HG03460 (cell line): ENCODE measurements around the gene CCDC183.
"Not testable (repeated sequence)": the region's sequence is repeated elsewhere in the genome, so short reads cannot be mapped to it uniquely, and the experiment has no call there.

Experiments used
- ATAC-seq: cut with Tn5 transposase; IDR thresholded peaks from one replicate; pipeline ENCODE4 v1.9.1; 2021; ENCODE audit not compliant: unreplicated experiment

The CCDC183 gene

DNA sequence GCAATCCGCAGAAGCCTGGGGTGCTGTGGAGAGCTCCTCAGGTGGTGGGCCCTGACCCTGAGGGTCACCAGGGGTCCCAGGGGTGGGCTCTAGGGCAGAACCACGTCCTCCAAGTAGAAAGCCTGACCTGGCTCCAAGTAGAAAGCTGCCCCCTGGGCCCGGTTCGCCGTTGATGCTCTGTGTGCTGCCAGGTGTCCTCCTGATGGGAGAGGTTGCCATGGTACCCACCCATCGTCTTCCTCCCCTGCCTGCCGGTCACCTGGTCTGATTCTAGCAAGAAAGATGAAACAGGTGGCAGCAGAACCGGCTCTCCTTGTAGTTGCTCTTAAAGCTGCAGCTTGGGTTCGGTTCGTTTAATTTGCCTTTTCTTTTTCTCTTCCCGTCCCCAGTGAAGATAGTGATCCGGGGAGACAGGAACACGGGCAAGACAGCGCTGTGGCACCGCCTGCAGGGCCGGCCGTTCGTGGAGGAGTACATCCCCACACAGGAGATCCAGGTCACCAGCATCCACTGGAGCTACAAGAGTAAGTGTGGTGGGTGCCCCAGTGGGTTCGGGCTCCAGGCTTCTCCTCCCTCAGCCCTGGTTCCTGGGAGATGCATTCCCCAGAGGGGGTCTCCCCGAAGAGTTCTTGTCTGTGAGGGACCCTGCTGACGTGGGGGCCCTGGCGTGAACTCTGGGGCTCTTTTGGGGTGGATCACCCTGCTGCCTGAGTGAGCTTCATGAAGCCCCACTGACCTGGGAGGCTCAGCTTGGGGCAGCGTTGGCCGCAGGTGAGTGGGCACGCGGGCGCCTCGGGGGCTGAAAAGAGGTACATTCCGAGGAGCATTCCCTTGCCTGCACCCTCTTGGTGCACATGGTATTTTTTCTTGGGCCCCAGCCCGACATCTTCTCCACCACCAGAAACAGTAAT is 27.3 kb downstream of the CCDC183 start:
- ATAC-seq, result no peak

DNA sequence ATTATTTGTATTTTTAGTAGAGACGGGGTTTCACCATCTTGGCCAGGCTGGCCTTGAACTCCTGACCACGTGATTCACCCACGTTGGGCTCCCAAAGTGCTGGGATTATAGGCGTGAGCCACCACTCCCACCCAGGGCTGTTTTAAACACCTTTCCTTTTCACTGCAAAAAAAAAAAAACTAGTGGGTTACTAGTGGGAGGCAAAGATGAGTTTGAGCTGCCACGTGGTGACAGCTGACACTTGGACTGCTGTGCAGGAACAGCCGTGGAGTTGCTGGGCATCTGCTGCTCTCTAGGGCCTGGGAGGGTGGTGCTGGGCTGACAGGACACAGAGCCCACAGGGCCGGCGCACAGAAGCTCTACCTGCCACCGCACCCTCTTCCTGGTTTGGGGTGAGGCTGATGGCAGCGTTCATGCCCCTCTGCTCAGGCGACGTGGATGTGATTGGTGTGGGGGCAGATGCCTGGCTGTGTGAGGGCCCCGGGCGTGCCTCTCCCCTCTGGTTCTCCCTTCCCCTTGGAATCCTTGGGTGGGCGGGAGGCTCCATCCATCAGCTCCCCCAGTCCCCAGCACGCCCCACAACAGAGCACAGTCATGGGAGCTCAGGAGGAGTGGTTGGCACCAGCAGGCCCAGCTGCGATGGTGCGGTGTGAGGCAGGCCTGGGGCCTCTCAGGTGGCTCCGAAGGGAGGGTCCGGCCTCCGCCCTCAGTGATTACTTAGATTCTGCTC is 28.5 kb downstream of the CCDC183 start:
- ATAC-seq, result no peak

DNA sequence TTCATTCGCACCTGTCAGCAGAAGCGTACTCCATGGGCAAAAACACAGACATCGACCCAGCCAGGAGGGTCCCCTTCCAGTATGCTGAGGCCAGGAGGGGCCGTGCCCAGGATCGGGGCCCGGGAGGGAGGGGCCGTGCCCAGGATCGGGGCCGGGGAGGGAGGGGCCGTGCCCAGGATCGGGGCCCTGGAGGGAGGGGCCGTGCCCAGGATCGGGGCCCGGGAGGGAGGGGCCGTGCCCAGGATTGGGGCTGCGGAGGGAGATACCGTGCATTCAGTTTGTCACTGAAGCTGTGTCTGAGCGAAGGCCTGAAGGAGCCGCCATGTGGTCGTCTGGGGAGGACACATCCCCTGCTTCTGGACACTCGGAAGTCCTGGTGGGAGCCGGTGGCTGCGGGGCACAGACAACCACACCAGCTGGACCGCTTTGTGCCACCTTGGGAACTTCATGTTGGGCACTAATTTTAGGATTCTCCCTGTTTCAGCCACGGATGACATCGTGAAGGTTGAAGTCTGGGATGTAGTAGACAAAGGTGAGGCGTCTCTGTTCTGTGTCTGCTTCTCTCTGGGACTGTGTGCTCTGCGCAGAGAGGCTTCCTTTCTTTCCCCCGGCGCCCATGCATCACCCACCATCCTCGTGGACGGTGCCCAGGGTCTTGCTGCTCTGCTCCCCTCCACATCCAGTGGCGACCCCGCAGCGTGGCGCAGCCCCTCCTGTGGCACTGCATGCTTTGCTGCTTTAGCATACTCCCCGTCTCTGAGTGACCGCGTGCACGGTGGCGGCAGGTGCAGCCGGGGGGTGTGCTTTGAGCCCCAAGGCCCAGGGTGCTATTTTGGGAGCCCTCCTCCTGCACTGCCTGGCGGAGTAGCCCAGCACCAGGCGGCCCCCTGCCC is 29.4 kb downstream of the CCDC183 start:
- no peak for ATAC-seq

DNA sequence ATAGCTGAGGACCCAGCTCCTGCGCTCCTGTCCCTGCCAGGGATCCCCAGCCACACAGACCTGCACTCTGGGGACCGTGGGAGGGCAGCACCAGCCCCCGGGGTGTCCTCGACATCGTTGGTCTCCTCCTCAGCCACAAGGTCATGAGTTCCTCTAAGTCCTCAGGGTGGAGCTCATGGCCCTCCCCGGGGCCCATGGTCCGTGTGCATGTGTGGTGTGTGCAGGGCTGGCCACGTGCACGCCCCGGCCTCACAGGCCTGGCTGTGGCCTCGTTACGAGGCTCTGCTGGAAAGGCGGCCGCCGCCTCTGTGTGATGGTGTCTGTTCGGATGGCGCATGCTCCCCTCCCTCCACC is 30.0 kb downstream of the CCDC183 start:
- ATAC-seq, result no peak

DNA sequence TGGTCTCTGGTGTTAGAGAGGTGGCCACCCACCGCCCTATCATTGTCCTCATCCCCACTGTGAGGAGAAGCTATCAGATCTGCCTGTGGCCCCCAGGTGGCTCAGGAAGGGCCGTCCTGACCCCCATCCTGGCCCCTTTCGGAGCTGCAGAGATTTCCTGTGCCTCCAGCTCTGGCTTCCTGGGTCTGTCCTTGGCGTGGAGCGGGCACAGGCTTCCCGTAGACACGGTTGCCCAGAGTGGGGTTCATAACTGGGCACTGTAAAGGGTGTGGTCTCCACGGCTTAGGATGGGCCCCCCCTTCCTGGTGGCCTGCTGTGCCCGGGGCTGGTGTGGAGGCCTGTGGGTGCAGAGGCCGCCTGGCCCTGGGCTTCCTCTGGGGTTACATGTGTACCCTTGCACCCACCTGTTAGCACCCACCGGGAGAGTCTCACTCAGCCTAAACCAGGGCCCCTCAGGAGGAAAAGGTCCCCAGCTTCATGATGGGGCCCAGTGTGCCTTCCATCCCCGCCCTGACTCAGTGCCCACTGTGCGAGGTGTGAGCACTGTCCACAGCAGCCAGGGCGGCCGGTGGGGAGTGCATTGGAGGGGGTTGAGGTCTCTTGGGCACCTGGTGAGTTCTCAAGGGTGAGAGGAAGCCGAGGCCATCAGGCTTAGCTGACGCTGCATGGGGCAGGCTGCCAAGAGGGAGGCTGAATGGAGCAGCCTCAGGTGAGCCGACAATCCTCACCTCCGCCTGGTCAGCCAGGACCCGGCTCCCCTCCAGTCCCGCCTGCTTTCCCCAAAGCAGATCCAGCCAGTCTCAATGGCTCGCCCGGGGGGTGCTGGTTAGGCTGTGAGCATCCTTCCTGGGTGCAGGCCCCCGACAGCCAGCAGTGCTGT is 30.8 kb downstream of the CCDC183 start:
- no peak for ATAC-seq

DNA sequence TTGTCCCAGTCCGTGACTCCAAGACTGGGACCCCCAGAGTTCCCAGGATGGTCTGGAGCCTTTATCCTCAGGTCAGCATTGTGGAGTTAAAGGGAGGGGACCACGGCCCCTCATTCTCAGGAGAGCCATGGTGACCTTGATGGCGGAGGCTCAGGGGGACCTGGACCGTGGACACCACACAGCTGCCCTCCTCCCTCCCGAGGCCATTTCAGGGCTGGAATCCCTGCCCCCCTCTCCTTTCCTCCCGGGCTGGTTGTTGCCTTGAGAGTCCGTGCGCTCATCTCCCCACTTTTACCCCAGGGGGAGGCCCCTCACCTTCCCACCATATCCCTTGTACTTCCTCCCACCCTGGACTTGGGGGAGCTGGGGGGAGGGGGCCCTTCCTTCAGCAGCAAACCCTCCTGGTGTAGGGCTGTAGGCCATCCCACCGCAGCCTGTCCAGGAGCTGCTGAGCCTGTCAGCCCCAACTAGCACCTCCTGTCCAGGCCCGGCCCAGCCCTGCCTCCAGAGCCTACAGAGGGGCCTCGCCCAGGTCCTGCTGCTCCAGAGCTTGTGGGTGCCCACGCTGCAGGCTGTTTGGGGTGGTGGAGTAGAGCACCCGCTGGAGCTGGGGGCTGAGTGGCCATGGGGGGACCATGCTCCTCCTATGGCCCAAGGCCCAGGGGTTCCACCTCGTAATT is 31.8 kb downstream of the CCDC183 start:
- ATAC-seq, result no peak

DNA sequence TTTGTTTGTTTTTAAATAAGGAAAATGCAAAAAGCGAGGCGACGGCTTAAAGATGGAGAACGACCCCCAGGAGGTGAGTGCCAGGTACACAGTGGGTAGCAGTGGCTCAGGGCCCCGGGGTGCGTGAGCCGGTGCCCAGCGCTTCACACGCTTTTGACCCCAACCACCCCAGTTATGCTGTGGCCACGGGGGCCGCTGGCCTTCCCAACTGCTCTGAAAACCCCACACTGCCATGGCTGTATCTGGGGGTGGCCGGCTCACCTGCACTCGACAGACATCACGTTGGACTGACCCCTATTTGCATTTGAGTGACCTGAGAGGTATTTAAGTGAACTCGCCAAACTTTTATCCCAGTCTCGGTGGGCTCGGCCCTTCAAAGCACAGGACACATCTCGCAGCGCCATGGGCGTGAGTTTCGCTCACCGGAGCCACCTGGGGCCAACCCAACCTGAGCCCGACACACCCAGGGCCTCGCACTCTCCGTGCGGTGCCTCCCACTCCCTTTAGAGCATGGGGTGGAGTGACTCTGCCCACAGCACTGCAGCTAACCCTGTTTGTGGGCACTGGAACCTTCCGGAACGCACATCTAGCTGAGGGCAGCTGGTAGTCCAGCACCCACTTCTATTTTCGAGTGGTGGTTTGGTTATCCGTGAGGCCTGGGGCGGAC is 32.5 kb downstream of the CCDC183 start:
- no peak for ATAC-seq

DNA sequence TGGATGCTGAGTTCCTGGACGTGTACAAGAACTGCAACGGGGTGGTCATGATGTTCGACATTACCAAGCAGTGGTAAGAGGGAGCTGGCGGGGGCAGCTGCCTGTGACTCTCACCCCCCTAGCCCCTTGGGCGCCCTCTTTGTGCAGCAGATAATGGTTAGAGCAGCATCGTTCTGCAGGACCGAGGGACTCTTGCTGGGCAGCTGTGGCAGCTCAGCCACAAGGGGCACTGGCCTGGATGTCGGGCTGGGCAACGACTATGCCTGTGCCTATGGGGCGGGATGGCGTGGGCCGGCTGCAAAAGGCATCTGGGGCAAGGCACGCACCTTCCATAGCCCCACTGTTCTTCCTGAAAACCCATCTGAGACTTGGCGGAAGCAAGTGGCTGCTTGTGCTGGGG is 33.3 kb downstream of the CCDC183 start:
- ATAC-seq, result no peak

DNA sequence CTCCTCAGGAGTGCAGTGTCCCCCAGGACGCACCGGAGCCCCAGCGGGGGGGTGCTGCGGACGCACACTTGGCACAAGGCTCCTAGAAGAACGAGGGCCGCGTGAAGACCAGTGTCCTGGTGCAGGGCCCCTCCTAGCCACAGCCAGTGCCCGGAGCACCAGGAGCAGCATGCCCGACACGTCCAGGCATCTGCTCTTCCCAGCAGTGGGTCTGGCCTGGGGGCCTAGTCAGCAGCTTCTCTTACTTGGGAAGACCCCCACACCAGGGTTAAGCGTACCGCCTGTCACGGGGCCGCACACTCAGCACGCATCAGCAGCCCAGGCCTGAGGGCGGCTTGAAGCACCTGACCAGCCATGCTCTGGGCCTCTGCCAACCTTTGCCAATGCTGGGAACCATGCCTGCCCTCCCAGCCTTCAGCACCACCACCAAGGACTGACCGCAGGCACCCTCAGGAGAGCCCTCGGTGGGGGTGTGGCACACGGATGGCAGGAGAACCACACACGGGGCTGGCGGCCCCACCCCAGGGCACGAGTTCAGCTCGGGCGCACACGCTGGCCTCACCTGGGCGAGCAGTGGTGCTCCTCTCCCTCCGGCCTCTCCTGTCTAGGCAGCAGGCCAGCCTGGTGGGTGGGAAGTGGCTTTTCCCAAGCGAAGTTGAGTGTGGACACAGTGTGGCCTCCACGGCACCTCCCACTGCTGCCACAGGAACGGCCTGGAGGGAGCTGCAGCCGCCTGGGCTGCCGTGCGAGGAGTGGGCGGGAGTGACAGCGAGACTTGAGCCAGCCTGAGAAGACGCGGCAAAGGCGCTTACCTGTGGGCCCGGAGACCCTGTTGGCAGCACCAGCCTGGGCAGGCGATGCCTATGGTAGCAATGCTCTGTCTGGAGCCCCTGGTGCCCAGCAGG is 34.1 kb downstream of the CCDC183 start:
- ATAC-seq, result no peak

DNA sequence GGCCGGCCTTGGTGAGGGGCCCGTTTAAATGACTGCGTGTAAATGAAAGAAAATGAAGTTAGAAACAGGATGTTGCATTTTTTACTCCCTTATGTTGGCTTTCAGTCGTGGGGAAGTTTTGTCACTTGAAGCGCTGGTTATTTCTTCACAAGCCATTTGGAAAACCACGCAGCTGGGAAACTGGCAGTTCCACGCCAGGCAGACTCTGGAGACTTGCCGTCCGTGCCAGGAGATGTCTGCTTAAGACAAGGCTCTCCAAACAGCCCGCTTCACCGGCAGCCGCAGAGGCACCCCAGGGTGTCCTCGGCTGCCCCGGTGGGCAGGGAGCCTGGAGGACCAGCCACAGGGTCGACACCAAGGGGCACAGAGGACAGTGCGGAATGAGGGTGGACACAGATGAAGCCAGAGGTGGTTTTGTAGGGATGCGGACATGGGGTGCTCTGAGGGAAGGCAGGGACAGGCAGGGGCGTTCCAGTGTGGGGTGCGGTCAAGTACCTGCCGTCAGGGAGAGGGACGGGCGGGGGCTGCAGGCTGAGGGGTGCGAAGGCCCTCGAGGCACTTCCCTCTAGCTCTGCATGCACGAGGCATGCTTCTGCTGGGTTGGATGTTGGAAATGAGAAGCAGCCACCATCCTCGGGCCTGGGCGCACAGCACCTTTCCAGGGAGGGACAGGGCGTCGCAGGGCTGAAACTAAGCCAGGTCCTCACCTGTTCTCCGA is 35.0 kb downstream of the CCDC183 start:
- no peak for ATAC-seq

DNA sequence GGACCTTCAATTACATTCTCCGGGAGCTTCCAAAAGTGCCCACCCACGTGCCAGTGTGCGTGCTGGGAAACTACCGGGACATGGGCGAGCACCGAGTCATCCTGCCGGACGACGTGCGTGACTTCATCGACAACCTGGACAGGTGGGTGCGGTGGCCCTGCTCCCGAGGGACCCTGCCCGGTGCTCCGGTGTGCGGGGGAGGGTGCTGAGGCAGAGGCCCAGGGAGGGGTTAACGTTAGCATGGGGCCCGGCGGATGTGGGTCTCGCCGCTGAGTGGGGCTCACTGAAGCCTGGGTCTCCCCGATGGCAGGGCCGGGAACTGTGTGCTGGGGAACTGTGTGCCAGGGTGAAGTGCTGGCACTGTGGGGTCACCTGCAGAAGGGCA is 35.6 kb downstream of the CCDC183 start:
- ATAC-seq, result no peak

DNA sequence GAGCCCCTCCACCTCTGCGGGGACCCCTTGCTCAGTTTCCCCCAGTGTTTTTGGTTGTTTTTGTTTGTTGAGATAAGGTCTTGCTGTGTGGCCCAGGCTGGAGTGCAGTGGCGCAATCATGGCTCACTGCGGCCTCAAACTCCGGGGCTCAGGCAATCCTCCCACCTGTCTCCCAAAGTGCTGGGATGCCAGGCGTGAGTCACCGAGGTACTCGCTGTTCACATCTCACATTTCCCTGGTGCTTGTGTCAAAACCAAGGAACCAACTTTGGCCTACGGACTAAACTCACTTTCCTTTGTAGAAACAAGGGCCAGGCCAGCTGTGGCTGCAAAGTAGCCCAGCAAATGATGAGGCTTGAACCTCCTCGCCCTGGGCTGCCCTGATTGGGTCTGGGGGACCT is 36.4 kb downstream of the CCDC183 start:
- no peak for ATAC-seq

DNA sequence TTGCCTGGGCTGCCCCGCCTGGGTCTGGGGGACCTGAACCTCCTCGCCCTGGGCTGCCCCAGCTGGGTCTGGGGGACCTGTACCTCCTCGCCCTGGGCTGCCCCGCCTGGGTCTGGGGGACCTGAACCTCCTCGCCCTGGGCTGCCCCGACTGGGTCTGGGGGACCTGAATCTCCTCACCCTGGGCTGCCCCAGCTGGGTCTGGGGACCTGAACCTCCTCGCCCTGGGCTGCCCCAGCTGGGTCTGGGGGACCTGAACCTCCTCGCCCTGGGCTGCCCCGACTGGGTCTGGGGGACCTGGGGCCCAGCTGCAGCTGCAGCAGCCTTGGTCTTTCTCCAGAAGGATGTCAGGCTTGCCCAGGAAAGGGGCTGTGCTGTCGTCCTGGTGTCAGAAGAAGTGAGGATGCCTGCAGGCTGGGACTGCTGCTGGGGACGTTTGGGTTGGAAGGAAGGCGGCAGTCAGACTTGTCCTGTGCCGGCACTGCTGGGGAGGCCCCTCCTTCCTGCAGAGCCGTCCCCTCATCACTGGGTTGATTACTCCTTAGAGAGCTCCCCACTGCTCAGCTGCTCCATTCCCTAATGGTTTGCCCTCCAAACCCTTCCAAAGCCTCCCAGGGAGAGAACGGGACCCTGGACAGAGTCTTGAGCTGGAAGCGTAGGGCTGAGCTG is 37.4 kb downstream of the CCDC183 start:
- not testable (repeated sequence) for ATAC-seq

DNA sequence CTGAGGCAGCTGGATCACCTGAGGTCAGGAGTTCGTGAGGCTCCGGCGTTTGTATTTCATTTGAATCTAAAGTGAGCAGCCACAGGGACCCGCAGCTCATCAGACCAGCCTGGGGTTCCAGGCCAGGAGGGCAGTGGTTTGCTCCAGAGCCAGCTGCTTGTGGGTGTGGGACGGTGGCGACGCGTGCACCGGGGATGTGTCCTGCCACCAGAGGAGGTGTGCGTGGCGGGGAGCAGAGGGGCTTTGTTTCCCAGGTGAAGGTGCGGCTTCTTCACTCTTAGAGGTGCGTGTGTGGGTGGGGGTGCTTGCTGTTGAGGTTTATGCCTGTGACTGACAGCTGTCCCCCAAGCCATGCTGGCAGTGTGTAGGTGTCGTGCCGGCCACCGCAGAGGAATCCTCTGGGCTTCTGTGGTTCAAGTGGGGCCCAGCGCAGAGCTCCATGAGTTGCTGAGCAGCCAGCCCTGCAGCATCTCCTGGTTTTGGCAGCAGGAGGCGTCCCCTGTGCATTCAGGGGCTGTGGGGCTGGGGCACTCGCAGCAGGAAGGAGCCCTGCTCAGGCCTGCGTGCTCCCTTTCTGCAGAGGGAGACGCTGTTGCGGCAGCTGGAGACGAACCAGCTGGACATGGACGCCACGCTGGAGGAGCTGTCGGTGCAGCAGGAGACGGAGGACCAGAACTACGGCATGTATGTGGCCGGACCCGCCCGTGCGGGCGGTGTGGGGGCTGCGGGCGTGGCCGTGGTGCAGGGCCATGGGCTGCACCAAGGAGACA is 39.2 kb downstream of the CCDC183 start:
- no peak for ATAC-seq

DNA sequence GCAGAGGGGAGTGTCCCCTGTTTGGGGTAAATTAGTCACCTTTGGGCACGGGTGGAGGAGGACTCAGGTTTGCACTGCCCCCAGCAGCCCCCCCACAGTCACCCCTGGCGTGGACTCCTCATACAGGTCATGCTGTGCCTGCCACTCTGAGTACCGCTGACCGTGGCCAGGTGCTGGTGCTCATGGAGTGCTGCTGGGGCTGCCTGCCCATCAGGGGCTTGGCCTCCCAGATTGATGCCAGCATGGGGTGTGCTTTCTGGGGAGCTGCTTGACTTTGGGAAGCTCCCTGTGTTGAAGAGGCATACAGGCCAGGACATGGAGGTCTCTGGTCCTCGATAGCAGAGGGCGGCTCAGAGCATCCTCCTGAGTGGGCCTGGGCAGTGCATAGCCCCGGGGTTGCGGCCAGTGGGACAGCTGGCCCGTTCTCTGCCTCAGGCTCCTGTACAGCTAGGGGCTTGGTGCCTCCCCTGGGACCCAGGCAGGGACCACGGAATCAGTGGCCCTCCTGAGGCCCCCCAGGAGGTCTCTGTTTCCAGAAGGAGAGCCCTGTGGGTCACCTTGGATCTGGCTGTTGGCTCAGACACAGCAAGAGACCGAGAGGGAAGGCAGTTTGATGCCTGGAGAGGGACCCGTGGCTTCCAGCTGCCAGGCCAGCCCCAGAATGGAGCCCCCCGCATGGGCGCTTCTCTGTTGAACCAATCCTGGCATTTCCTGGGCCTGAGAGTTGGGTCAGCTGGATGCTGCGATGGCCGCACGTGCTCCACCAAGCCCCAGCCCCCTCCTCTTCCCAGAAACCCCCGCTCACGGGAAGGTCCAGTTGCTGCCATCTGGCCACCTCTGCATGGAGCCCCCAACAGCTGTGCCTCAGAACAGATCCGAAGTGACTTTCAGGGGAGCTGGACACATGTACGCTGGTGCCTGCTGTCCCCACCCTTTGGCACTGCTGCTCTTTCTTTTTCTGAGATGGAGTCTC is 40.1 kb downstream of the CCDC183 start:
- ATAC-seq, result no peak
